BLaER1 (cell line): ENCODE data around the gene CPED1.
"Not testable (repeated sequence)": the region's sequence is repeated elsewhere in the genome, so short reads cannot be mapped to it uniquely, and the experiment has no call there.

Experiments used
- H3K27ac ChIP-seq: shearing (Covaris generic); formaldehyde crosslinking; 2 replicates; pipeline ENCODE4 v1.8.1; 2022
- H3K27me3 ChIP-seq: shearing (Covaris generic); formaldehyde crosslinking; 2 replicates; pipeline ENCODE4 v1.8.1; 2022
- H3K36me3 ChIP-seq: shearing (Covaris generic); formaldehyde crosslinking; 2 replicates; pipeline ENCODE4 v1.8.1; 2022
- H3K4me1 ChIP-seq: shearing (Covaris generic); formaldehyde crosslinking; 2 replicates; pipeline ENCODE4 v1.8.1; 2022
- H3K4me2 ChIP-seq: shearing (Covaris generic); formaldehyde crosslinking; 2 replicates; pipeline ENCODE4 v1.8.1; 2022
- H3K4me3 ChIP-seq: shearing (Covaris generic); formaldehyde crosslinking; 2 replicates; pipeline ENCODE4 v1.8.1; 2022
- H3K9ac ChIP-seq: shearing (Covaris generic); formaldehyde crosslinking; 2 replicates; pipeline ENCODE4 v1.8.1; 2022
- H3K9me3 ChIP-seq: shearing (Covaris generic); formaldehyde crosslinking; 2 replicates; pipeline ENCODE4 v1.8.1; 2022
- H4K20me1 ChIP-seq: shearing (Covaris generic); formaldehyde crosslinking; 2 replicates; pipeline ENCODE4 v1.8.1; 2022
- Cebpa-rat ChIP-seq: shearing (Covaris generic); IDR thresholded peaks from 2 replicates; pipeline ENCODE4 v1.8.1; 2022

Gene CPED1

GRCh38 chr7:121023683-121024511 is 35.4 kb downstream of the CPED1 start:
- Histone ChIP-seq H3K36me3 (no peaks in the 10 kb centered on the region), H3K4me3 (no peak overlapping the region), H3K9me3 (peaks cover 16% of the 10 kb centered on the region), H3K9ac (no peak overlapping the region), H3K4me1 (peaks cover 21% of the 10 kb centered on the region), H3K27me3 (no peaks in the 10 kb centered on the region), H3K27ac (peak overlapping the region; percentile 40; the same call in 1 of the 2 replicates), H4K20me1 (no peaks in the 10 kb centered on the region), H3K4me2 (peak overlapping the region; percentile 65)
- TF ChIP-seq Cebpa-rat, result no peak

DNA sequence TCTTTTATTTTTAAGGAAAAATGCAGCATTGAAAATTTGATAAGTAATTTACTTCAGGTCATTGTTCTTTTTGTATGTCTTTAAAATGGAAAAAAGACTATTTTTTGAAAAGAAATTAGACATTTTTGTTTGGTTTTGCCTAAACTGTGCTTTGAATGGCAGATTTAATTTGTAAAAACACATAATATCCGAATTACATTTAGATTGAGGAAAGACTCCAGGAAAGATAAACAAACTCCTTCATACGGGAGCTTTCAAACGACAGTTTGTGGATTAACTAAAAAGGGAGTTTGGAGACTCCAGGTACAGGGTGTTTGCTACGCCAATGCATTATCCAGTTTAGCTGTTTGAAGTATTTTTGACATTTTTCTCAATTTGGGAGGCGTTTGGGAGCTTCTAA is 36.1 kb downstream of the CPED1 start:
- H3K4me3 ChIP-seq, result no peak overlapping the region
- H3K27me3 ChIP-seq, result no peaks in the 10 kb centered on the region
- H3K9me3 ChIP-seq, result peaks cover 16% of the 10 kb centered on the region
- H3K27ac ChIP-seq, result peak overlapping the region; percentile 40; the same call in 1 of the 2 replicates
- H4K20me1 ChIP-seq, result no peaks in the 10 kb centered on the region
- no peaks in the 10 kb centered on the region for H3K36me3 ChIP-seq
- no peak for TF ChIP-seq Cebpa-rat
- H3K4me1 ChIP-seq, result peaks cover 21% of the 10 kb centered on the region
- no peak overlapping the region for H3K9ac ChIP-seq
- H3K4me2 ChIP-seq, result peak overlapping the region; percentile 65

GRCh38 chr7:121026159-121026558 is 37.6 kb downstream of the CPED1 start:
- peaks cover 16% of the 10 kb centered on the region for H3K9me3 ChIP-seq
- no peak overlapping the region for H3K9ac ChIP-seq
- no peaks in the 10 kb centered on the region for H4K20me1 ChIP-seq
- H3K27ac ChIP-seq, result no peak overlapping the region
- TF ChIP-seq Cebpa-rat, result no peak
- H3K27me3 ChIP-seq, result no peaks in the 10 kb centered on the region
- H3K4me2 ChIP-seq, result no peak overlapping the region
- peaks cover 21% of the 10 kb centered on the region for H3K4me1 ChIP-seq
- no peaks in the 10 kb centered on the region for H3K36me3 ChIP-seq
- no peak overlapping the region for H3K4me3 ChIP-seq

DNA sequence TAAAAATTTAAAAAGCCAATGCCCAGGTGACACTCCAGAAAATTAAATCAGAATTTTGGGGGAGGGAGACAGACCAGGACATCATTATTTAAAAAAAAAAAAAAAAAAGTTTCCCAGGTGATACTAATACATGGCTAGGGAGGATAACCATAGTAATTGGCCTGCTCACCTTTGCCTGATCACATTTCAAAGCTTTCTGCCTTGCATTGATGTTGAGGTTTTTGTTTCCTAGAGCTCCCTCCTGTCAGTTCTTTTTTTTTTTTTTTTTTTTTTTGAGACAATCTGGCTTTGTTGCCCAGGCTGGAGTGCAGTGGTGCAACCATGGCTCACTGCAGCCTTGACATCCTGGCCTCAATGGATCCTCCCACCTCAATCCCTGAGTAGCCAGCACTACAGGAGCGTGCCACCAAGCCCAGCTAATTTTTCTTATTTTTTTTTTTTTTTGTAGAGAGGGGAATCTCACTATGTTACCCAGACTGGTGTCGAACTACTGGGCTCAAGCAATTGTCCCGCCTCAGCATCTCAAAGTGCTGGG is 38.1 kb downstream of the CPED1 start:
- Histone ChIP-seq H3K9me3 (peaks cover 16% of the 10 kb centered on the region), H3K4me1 (peaks cover 21% of the 10 kb centered on the region), H3K36me3 (no peaks in the 10 kb centered on the region), H3K27me3 (no peaks in the 10 kb centered on the region), H3K9ac (no peak overlapping the region), H3K27ac (no peak overlapping the region), H4K20me1 (no peaks in the 10 kb centered on the region), H3K4me2 (no peak overlapping the region), H3K4me3 (no peak overlapping the region)
- TF ChIP-seq Cebpa-rat, result no peak

GRCh38 chr7:121027761-121028669 is 39.5 kb downstream of the CPED1 start:
- Histone ChIP-seq H3K4me2 (no peak overlapping the region), H3K9me3 (peaks cover 16% of the 10 kb centered on the region), H3K27ac (no peak overlapping the region), H3K4me3 (no peak overlapping the region), H3K27me3 (no peaks in the 10 kb centered on the region), H4K20me1 (no peaks in the 10 kb centered on the region), H3K9ac (no peak overlapping the region), H3K36me3 (no peaks in the 10 kb centered on the region), H3K4me1 (peaks cover 21% of the 10 kb centered on the region)
- TF ChIP-seq Cebpa-rat, result no peak

DNA sequence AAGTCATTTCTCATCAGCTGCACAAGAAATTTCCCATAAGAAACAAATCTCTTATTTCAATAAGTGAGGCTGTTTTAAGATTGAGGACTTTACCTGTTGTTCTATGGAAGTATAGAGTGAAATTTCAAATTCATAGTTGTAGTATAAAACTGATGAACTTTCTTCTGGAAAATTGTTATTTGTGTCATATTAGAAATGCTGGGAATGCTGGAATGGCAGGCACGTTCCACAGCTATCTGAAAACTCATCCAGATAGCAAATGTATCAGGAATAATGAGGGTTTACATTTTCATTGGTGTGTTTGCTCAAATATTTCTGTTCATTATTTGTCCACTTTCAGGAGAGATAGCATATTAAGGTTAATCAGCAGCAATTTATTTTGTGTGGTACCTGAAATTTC is 40.8 kb downstream of the CPED1 start:
- H3K27me3 ChIP-seq, result no peaks in the 10 kb centered on the region
- no peak for TF ChIP-seq Cebpa-rat
- H3K9ac ChIP-seq, result no peak overlapping the region
- H3K27ac ChIP-seq, result no peak overlapping the region
- peaks cover 13% of the 10 kb centered on the region for H3K4me1 ChIP-seq
- no peak overlapping the region for H3K4me3 ChIP-seq
- no peaks in the 10 kb centered on the region for H3K36me3 ChIP-seq
- H3K9me3 ChIP-seq, result peaks cover 16% of the 10 kb centered on the region
- H4K20me1 ChIP-seq, result no peaks in the 10 kb centered on the region
- H3K4me2 ChIP-seq, result no peak overlapping the region

GRCh38 chr7:121030308-121030707 is 41.8 kb downstream of the CPED1 start:
- no peaks in the 10 kb centered on the region for H4K20me1 ChIP-seq
- no peak overlapping the region for H3K4me3 ChIP-seq
- no peak overlapping the region for H3K9ac ChIP-seq
- H3K27ac ChIP-seq, result no peak overlapping the region
- H3K4me2 ChIP-seq, result no peak overlapping the region
- no peaks in the 10 kb centered on the region for H3K27me3 ChIP-seq
- H3K4me1 ChIP-seq, result peaks cover 3% of the 10 kb centered on the region
- no peak for TF ChIP-seq Cebpa-rat
- no peaks in the 10 kb centered on the region for H3K36me3 ChIP-seq
- H3K9me3 ChIP-seq, result peaks cover 16% of the 10 kb centered on the region

DNA sequence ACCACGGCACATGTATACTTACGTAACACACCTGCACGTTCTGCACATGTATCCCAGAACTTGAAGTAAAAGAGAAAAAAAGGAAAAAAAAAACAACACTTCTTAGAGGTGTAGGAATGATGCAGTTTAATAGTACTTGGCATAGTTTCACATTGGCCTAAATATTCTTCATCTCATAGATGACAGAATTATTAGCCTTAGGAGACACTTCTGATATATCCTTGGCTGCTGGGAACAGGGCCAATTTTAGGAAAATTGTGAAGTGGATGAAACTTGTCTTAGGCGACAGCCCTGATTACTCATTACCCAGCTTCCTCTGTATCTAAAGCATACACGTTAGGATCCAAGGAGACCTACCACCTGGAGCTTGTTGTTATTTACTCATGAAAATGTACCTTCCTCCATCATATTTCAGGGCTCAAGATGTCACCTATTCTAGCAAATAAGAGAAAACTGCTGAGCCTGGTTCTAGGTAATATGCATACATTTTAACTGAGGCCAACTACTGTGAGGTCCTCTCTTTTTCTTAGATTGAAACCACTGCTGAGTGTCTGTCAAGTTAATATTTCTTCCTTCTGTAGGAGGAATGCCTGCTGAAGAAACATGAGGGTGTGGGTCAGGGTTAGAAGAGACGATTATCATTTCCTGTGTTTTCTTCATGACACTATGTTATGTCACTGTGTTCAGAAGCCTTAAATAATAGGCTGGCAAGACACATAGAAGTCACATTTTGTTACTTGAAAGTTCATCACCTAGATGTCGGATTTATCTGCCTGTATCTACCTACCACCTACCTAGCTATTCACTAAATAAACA is 44.3 kb downstream of the CPED1 start:
- Histone ChIP-seq H3K4me1 (no peaks in the 10 kb centered on the region), H3K9ac (no peak overlapping the region), H3K36me3 (no peaks in the 10 kb centered on the region), H3K4me2 (no peak overlapping the region), H3K27ac (no peak overlapping the region), H3K9me3 (no peaks in the 10 kb centered on the region), H3K27me3 (no peaks in the 10 kb centered on the region), H4K20me1 (no peaks in the 10 kb centered on the region), H3K4me3 (no peak overlapping the region)
- TF ChIP-seq Cebpa-rat, result no peak

GRCh38 chr7:121034929-121035328 is 46.4 kb downstream of the CPED1 start:
- H3K4me3 ChIP-seq, result no peak overlapping the region
- H3K4me1 ChIP-seq, result no peaks in the 10 kb centered on the region
- no peak overlapping the region for H3K9ac ChIP-seq
- TF ChIP-seq Cebpa-rat, result no peak
- no peaks in the 10 kb centered on the region for H3K9me3 ChIP-seq
- H3K36me3 ChIP-seq, result no peaks in the 10 kb centered on the region
- no peak overlapping the region for H3K4me2 ChIP-seq
- H3K27ac ChIP-seq, result no peak overlapping the region
- H4K20me1 ChIP-seq, result no peaks in the 10 kb centered on the region
- H3K27me3 ChIP-seq, result no peaks in the 10 kb centered on the region

DNA sequence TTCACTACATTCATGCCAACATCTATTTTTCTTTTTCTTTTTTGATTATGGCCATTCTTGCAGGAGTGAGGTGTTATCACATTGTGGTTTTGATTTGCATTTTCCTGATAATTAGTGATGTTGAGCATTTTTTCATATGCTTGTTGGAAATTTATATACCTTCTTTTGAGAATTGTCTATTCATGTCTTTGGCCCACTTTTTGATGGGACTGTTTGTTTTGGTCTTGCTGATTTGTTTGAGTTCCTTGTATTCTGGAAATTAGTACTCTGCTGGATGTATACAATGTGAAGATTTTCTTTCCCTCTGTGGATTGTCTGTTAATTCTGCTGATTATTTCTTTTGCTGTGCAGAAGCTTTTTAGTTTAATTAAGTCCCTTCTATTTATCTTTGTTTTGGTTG is 48.3 kb downstream of the CPED1 start:
- H3K36me3 ChIP-seq, H4K20me1 ChIP-seq, H3K4me2 ChIP-seq, H3K27ac ChIP-seq, H3K4me3 ChIP-seq, H3K9ac ChIP-seq, H3K27me3 ChIP-seq, H3K4me1 ChIP-seq, H3K9me3 ChIP-seq: not testable (repeated sequence)

- H3K9me3 ChIP-seq, H3K4me2 ChIP-seq: not testable (repeated sequence)
Observed at GRCh38 chr7:121037329-121037728, 48.8 kb downstream of the CPED1 start.

More at GRCh38 chr7:121037329-121037728, 48.8 kb downstream of the CPED1 start:
- H3K4me1 ChIP-seq, H3K27me3 ChIP-seq, H4K20me1 ChIP-seq, H3K27ac ChIP-seq, H3K4me3 ChIP-seq, H3K36me3 ChIP-seq, H3K9ac ChIP-seq: not testable (repeated sequence)
